Measurements from ENCODE around the gene EARS2. TPM values are rescaled to one million over a fixed set of nuclear protein-coding genes. Genes with fewer than 3 reads are reported as not detected.

EARS2 gene
- total and polyA plus RNA-seq, 2 of the 4 experiments (the other 2 are of a cell fraction) = 28.1 to 37.8 TPM

- TF ChIP-seq USF2 (IDR thresholded peaks at IDR 0.05; ENCODE audit: low read depth, low read length) = no peak
- TF ChIP-seq CEBPB (IDR thresholded peaks at IDR 0.05; ENCODE audit: low read depth, low read length) = no peak
- no peak for TF ChIP-seq NFE2L2 (IDR thresholded peaks at IDR 0.05; ENCODE audit: low read depth, low read length)
Measured at GRCh38 chr16:23595951-23596720, 39.0 kb upstream of the EARS2 start, which contains the start of gene NDUFAB1 (continued).
